Gastroesophageal sphincter (tissue), 4 donors: ENCODE measurements around the gene PLIN1. TPM values are rescaled to one million over a fixed set of nuclear protein-coding genes. Genes with fewer than 3 reads are reported as not detected.
A peak's percentile ranks its signal among the peaks of the same experiment; 100 is the strongest.

Experiments
- ATAC-seq: fragments of 150-250 bp; one replicate; pipeline ENCODE4 v1.9.1; 2016; ENCODE audit warnings: mild to moderate bottlenecking, moderate library complexity
- H3K27ac ChIP-seq, 4 donors: fragments of 200-600 bp; sonication (generic) in 3 of 4; 1 replicate in 3 of 4; 2 replicates in 1 of 4; pipeline ENCODE4 v1.5.1; 2016 to 2019
- H3K27me3 ChIP-seq: fragments of 200-600 bp; sonication (generic); one replicate; pipeline ENCODE4 v1.5.1; 2019
- H3K36me3 ChIP-seq, 2 donors: fragments of 200-600 bp; sonication (generic); one replicate each; pipeline ENCODE4 v1.5.1; 2019; ENCODE audit warnings: control low read depth in 1 of 2
- H3K4me1 ChIP-seq, 3 donors: fragments of 200-600 bp; sonication (generic); 1 replicate in 2 of 3; 2 replicates in 1 of 3; pipeline ENCODE4 v1.5.1; 2016 to 2019; ENCODE audit warnings: control low read depth in 2 of 3
- H3K4me3 ChIP-seq, 2 donors: fragments of 200-600 bp; sonication (generic); one replicate each; pipeline ENCODE4 v1.5.1; 2019; ENCODE audit warnings: mild to moderate bottlenecking in 1 of 2, moderate library complexity in 1 of 2
- H3K9me3 ChIP-seq, 3 donors: fragments of 200-600 bp; sonication (generic); one replicate each; pipeline ENCODE4 v1.5.1; 2017 to 2019; ENCODE audit warnings: control low read depth in 2 of 3
- EP300 ChIP-seq: sonication (generic); formaldehyde crosslinking; IDR thresholded peaks from one replicate; pipeline ENCODE4 v1.6.1; 2017; ENCODE audit warnings: antibody characterized with exemption, mild to moderate bottlenecking
- POLR2A ChIP-seq, 2 donors: fragments of 450-650 bp; IDR thresholded peaks; one replicate each; pipeline ENCODE4 v1.6.1; 2017; ENCODE audit warnings: antibody characterized with exemption in 2 of 2, mild to moderate bottlenecking in 2 of 2, moderate library complexity in 1 of 2
- POLR2AphosphoS5 ChIP-seq: sonication (generic); formaldehyde crosslinking; IDR thresholded peaks from one replicate; pipeline ENCODE4 v1.6.1; 2017; ENCODE audit warnings: antibody characterized with exemption
- WGBS, 2 donors: methylation state at CpG; one replicate each; pipeline ENCODE4 v1.1.5; 2018; ENCODE audit warnings: low coverage in 1 of 2; 5-methylcytosine and 5-hydroxymethylcytosine counted together
- total RNA-seq, 4 donors: library from RNA; depleted of rRNA; stranded (reverse); fragments of >200 nt; gene quantifications; one replicate each; pipeline ENCODE4 v1.1.0, GENCODE V29; 2016
- TF ChIP-seq, protein P1 (sequence below), 4 experiments: fragments of 200-600 bp in 2 of 4; fragments of 450-650 bp in 2 of 4; sonication (generic) in 1 of 4; IDR thresholded peaks; one replicate each; pipeline ENCODE4 v1.5.1; 2017 to 2019; ENCODE audit warnings: antibody characterized with exemption in 4 of 4, mild to moderate bottlenecking in 2 of 4, moderate library complexity in 2 of 4

Gene PLIN1
- total RNA-seq, 4 donors from 2014 or later = 1.2 to 22.2 (median 2.5) TPM

- Histone ChIP-seq H3K4me3 (no peak overlapping the region), H3K36me3 (peaks cover 0 to 43% of the 10 kb centered on the region in 2 donors), H3K4me1 (peaks cover 0 to 30% (median 0%) of the 10 kb centered on the region in 3 donors), H3K9me3 (no peaks in the 10 kb centered on the region), H3K27me3 (no peaks in the 10 kb centered on the region), H3K27ac (no peak overlapping the region)
- TF ChIP-seq, protein P1, sequence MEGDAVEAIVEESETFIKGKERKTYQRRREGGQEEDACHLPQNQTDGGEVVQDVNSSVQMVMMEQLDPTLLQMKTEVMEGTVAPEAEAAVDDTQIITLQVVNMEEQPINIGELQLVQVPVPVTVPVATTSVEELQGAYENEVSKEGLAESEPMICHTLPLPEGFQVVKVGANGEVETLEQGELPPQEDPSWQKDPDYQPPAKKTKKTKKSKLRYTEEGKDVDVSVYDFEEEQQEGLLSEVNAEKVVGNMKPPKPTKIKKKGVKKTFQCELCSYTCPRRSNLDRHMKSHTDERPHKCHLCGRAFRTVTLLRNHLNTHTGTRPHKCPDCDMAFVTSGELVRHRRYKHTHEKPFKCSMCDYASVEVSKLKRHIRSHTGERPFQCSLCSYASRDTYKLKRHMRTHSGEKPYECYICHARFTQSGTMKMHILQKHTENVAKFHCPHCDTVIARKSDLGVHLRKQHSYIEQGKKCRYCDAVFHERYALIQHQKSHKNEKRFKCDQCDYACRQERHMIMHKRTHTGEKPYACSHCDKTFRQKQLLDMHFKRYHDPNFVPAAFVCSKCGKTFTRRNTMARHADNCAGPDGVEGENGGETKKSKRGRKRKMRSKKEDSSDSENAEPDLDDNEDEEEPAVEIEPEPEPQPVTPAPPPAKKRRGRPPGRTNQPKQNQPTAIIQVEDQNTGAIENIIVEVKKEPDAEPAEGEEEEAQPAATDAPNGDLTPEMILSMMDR (IDR thresholded peaks at IDR 0.05) = no peak
- TF ChIP-seq POLR2A (IDR thresholded peaks at IDR 0.05) = no peak
- TF ChIP-seq EP300 = no peak
- no peak for TF ChIP-seq POLR2AphosphoS5
- whole genome bisulfite sequencing, 2 donors = 60 to 80% methylated on average over 1 to 2 of the region's 15 CpGs
- ATAC-seq = no peak
These were observed 29.5 kb downstream of the PLIN1 start for GRCh38 chr15:89649716-89650115.

- H3K27ac ChIP-seq = no peak overlapping the region
- no peaks in the 10 kb centered on the region for H3K27me3 ChIP-seq
- ATAC-seq = no peak
- no peak overlapping the region for H3K4me3 ChIP-seq
- H3K36me3 ChIP-seq = peaks cover 0 to 46% of the 10 kb centered on the region in 2 donors
- peaks cover 0 to 24% (median 0%) of the 10 kb centered on the region in 3 donors for H3K4me1 ChIP-seq
- TF ChIP-seq POLR2A (IDR thresholded peaks at IDR 0.05) (no peak), POLR2AphosphoS5 (no peak), EP300 (no peak)
- TF ChIP-seq, protein P1 (IDR thresholded peaks at IDR 0.05) = no peak
- 90% methylated on average over 11 of the region's 37 CpGs; no CpG with 5 or more reads in 1 of the 2 donors for WGBS, 2 donors
- no peaks in the 10 kb centered on the region for H3K9me3 ChIP-seq
These were observed 30.0 kb downstream of the PLIN1 start for GRCh38 chr15:89649013-89649625.

DNA sequence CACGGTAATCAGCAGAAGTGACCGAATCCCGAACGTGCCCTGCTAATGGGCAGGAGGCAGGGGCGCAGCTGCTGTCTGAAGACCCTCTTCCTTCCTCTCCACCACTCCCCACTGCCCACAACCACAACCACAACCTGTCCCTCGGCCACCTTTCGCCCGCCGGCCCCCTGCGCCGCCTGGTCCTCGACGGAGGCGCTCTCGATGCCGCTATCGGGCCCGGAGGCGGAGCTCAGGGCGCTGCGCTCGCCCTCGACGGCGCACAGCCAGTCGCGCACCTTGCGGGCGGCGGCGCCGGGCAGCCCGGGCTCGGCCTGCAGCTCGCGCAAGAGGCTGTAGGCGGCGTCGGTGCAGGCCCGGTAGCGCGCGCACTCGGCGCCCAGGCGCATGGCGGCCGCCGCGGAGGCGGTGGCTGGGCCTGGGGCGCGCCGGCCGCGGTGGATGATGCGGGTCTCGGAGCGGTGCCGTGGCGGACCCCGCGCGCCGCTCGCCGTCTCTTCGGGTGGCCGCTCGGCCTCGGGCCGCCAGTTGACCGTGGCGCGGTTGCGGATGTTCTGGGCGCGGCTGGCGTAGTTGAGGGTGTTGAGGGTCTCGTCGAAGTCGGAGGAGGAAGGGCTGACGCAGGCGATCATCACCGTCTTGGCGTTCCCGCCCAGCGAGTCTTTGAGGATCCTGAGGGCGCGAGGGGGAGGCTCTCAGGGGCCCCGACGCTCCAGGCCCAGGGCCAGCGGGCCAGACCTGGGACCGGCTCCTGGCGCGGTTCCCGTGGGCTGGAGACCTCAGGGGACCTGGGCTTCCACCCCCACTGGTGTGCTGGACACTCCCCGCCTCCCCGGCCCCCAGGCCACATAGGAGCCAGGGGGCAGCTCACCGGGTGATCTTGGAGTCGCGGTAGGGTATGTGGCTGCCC lies 30.8 kb downstream of the PLIN1 start:
- Histone ChIP-seq H3K27me3 (no peaks in the 10 kb centered on the region), H3K9me3 (no peaks in the 10 kb centered on the region), H3K27ac (no peak overlapping the region), H3K4me1 (peaks cover 0 to 16% (median 0%) of the 10 kb centered on the region in 3 donors), H3K4me3 (no peak overlapping the region), H3K36me3 (peaks cover 0 to 48% of the 10 kb centered on the region in 2 donors)
- TF ChIP-seq POLR2AphosphoS5 (no peak), POLR2A (IDR thresholded peaks at IDR 0.05) (no peak), EP300 (no peak)
- TF ChIP-seq, protein P1 (IDR thresholded peaks at IDR 0.05) = no peak
- 53 to 75% methylated on average over 4 to 25 of the region's 102 CpGs for WGBS, 2 donors
- no peak for ATAC-seq

DNA sequence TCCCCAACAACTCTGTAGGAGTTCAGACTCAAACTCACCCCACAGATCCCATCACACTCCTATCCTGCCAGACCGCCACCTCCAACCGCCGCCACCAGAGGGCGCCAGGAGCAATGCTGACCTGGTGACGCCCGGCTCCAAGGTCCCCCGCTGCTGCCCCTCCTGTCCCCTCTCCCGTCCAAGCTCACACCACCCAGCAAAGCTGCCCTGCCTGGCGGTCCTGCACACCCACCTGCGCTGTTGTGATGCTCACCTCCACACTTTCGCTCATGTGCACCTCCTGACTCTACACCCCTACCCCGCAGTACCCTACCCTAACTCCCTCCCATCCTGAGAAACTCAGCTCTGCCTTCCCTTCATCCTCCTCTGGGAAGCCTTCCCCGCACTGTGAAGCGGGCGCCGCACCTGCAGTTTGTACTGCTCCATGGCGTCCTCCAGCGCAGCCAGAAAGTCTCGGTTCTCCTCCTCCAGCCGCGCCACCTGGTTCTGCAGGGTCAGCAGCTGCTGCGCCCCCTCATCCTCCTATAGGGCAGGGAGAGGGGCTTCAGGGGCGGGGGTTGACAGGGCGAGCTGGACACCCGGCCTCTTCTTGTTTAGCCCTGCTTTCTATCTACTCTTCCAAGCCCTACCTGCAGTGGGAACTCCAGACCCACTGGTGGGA lies 31.8 kb downstream of the PLIN1 start:
- Histone ChIP-seq H3K36me3 (peaks cover 0 to 52% of the 10 kb centered on the region in 2 donors), H3K9me3 (no peaks in the 10 kb centered on the region), H3K27ac (no peak overlapping the region), H3K4me3 (no peak overlapping the region), H3K27me3 (no peaks in the 10 kb centered on the region), H3K4me1 (peaks cover 0 to 10% (median 0%) of the 10 kb centered on the region in 3 donors)
- TF ChIP-seq POLR2AphosphoS5 = no peak
- TF ChIP-seq, protein P1 (IDR thresholded peaks at IDR 0.05) = peak in 3 of 4 experiments; percentile 80 to 90 (median 81)
- ATAC-seq = peak; percentile 78
- WGBS, 2 donors = 44 to 67% methylated on average over 17 to 20 of the region's 25 CpGs
